ENCODE results near the gene CFAP77. TPM values are rescaled to one million over a fixed set of nuclear protein-coding genes. Genes with fewer than 3 reads are reported as not detected.

The CFAP77 gene
- total RNA-seq, 1 donor from 2014 or later, result not detected

- H3K36me3 Mint-ChIP-seq (ENCODE audit: low read depth), result no peaks in the 10 kb centered on the region
- no peaks in the 10 kb centered on the region for H3K9me3 Mint-ChIP-seq
- no peak overlapping the region for H3K4me3 Mint-ChIP-seq
- intact Hi-C loops (cut with micrococcal nuclease), result no loop called here
- DNase-seq (no peak), ATAC-seq (ENCODE audit: low read depth) (no peak)
- no peak overlapping the region for H3K27ac Mint-ChIP-seq
- ChIA-PET CTCF (no interaction called here), POLR2A (no interaction called here)
- H3K27me3 Mint-ChIP-seq, result peaks cover 8% of the 10 kb centered on the region
- TF ChIP-seq CTCF (IDR thresholded peaks at IDR 0.05), result no peak
- no peaks in the 10 kb centered on the region for H3K4me1 Mint-ChIP-seq
Observed at GRCh38 chr9:132525308-132526023, 115.5 kb downstream of the CFAP77 start.

- H3K9me3 Mint-ChIP-seq, result no peaks in the 10 kb centered on the region
- H3K4me1 Mint-ChIP-seq, result no peaks in the 10 kb centered on the region
- H3K36me3 Mint-ChIP-seq (ENCODE audit: low read depth), result no peaks in the 10 kb centered on the region
- H3K27ac Mint-ChIP-seq, result no peak overlapping the region
- CTCF ChIA-PET, result no interaction called here
- TF ChIP-seq CTCF (IDR thresholded peaks at IDR 0.05), result no peak
- H3K27me3 Mint-ChIP-seq, result peaks cover 9% of the 10 kb centered on the region
- intact Hi-C loops (cut with micrococcal nuclease), result no loop called here
- ATAC-seq (ENCODE audit: low read depth), result no peak
- H3K4me3 Mint-ChIP-seq, result no peak overlapping the region
- POLR2A ChIA-PET, result no interaction called here
- no peak for DNase-seq
Observed at GRCh38 chr9:132531195-132531594, 121.2 kb downstream of the CFAP77 start.

DNA sequence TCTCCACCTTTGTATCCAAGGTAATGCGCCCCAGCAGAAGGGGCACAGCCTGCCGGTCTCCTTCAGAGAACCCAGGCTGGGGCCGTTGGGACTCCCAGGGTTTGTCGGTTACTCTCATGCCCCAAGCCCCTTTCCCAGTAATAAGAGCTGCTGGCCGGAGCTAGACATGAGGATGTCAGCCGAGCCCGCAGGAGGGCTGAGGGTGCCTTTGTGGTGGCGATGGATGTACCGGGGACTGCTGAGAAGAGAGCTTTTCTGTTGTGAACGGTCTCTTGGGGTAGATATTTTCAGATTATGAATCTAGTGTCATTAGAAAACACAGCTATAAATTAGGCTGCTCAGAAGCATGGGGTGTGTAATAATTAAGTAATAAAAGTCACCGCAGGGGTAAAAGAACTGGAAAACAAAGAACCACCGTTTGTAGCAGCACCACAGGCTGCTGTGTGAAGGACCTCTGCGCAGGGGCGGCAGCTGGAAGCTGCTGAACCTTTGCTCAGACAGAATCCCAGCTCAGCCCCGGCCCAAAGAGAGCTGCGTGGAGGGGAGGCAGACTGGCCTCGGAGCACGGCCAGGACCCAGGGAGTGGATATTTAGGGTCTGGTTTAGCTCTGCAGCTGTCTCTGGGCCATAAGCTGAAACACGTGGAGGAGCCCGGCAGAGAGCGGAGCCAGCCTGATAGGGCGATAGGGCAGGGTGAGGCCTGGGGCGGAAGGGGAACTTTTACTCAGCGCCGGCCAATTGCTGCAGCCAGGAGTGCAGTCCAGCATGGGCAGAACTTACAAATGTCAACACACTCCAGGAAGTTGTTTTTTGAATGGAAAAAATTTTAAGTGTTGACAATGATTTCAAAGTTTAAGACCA is 121.9 kb downstream of the CFAP77 start:
- Mint-ChIP-seq H3K4me1 (no peaks in the 10 kb centered on the region), H3K9me3 (peaks cover 2% of the 10 kb centered on the region), H3K27ac (no peak overlapping the region), H3K27me3 (peaks cover 11% of the 10 kb centered on the region), H3K4me3 (no peak overlapping the region), H3K36me3 (ENCODE audit: low read depth) (no peaks in the 10 kb centered on the region)
- POLR2A ChIA-PET, result no interaction called here
- CTCF ChIA-PET, result no interaction called here
- no peak for DNase-seq
- no peak for ATAC-seq (ENCODE audit: low read depth)
- TF ChIP-seq CTCF (IDR thresholded peaks at IDR 0.05), result no peak
- intact Hi-C loops (cut with micrococcal nuclease), result no loop called here

GRCh38 chr9:132534832-132535231 is 124.8 kb downstream of the CFAP77 start:
- peaks cover 13% of the 10 kb centered on the region for H3K27me3 Mint-ChIP-seq
- CTCF ChIA-PET, result interaction anchor here (0.6 kb wide), 1 partner anchor 19 kb away, joined by 3 read pairs; no protein-coding TSS in a partner anchor
- no peak for ATAC-seq (ENCODE audit: low read depth)

More at GRCh38 chr9:132534832-132535231, 124.8 kb downstream of the CFAP77 start:
- Mint-ChIP-seq H3K4me1 (no peaks in the 10 kb centered on the region), H3K27ac (no peak overlapping the region), H3K9me3 (peaks cover 4% of the 10 kb centered on the region), H3K4me3 (no peak overlapping the region), H3K36me3 (ENCODE audit: low read depth) (no peaks in the 10 kb centered on the region)
- no peak for TF ChIP-seq CTCF (IDR thresholded peaks at IDR 0.05)
- POLR2A ChIA-PET, result no interaction called here
- DNase-seq, result no peak
- intact Hi-C loops (cut with micrococcal nuclease), result no loop called here
